ENCODE results near the gene YEATS4. TPM values are rescaled to one million over a fixed set of nuclear protein-coding genes. Genes with fewer than 3 reads are reported as not detected.

Gene YEATS4
- total and polyA plus RNA-seq, 2 experiments from 2014 or later = 64.7 to 90.5 TPM

DNA sequence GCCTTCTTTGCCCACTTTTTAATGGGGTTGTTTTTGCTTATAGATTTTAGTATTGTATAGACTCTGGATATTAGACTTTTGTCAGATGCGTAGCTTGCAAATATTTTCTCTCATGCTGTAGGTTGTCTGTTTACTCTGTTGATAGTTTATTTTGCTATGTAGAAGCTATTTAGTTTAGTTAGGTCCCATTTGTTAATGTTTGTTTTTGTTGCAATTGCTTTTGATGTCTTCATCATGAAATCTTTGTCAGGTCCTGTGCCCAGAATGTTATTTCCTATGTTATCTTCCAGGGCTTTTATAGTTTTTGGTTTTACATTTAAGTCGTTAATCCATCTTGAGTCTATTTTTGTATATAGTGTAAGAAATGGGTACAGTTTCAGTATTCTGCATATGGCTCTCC is 41.3 kb upstream of the YEATS4 start:
- H3K9me2 ChIP-seq (ENCODE audit: insufficient read depth) = peaks cover 12% of the 10 kb centered on the region; the same call in 1 of the 2 replicates
- H3K4me3 ChIP-seq = no peak overlapping the region
- H3K4me1 Mint-ChIP-seq = peaks cover 13% of the 10 kb centered on the region
- no peak overlapping the region for H3K4me2 ChIP-seq
- H3K27ac Mint-ChIP-seq = no peak overlapping the region
- ATAC-seq (no peak), DNase-seq (ENCODE audit: low spot score) (no peak)
- H3K4me1 ChIP-seq (ENCODE audit: insufficient read depth) = no peaks in the 10 kb centered on the region
- H3K27me3 ChIP-seq (ENCODE audit: insufficient read depth) = no peaks in the 10 kb centered on the region
- H3K9me3 Mint-ChIP-seq = peaks cover 50% of the 10 kb centered on the region
- H3K27me3 Mint-ChIP-seq (ENCODE audit: insufficient read depth, low read depth, poor library complexity) = peaks cover 2% of the 10 kb centered on the region
- H3K36me3 ChIP-seq (ENCODE audit: insufficient read depth) = peaks cover 3% of the 10 kb centered on the region; the same call in 1 of the 2 replicates
- H2AFZ ChIP-seq = no peak overlapping the region
- peaks cover 34% of the 10 kb centered on the region for H3K36me3 Mint-ChIP-seq (ENCODE audit: low read depth)
- H3K27ac ChIP-seq (ENCODE audit: low read depth) = no peak overlapping the region
- no peaks in the 10 kb centered on the region for H4K20me1 ChIP-seq (replicated peaks; ENCODE audit: insufficient read depth)
- no peaks in the 10 kb centered on the region for H3K79me2 ChIP-seq (replicated peaks; ENCODE audit: insufficient read depth)
- no peaks in the 10 kb centered on the region for H3F3A ChIP-seq (replicated peaks; ENCODE audit: low read depth)
- TF ChIP-seq CREB1 (CRISPR knock-in tag; IDR thresholded peaks at IDR 0.05; ENCODE audit: low read depth) (no peak), POLR2AphosphoS5 (IDR thresholded peaks at IDR 0.05; ENCODE audit: low read depth) (no peak), ZNF331 (CRISPR knock-in tag; IDR thresholded peaks at IDR 0.05; ENCODE audit: low read depth) (no peak), ETS1 (IDR thresholded peaks at IDR 0.05) (no peak), STAT1 (IDR thresholded peaks at IDR 0.05; ENCODE audit: unreplicated experiment) (no peak), JUNB (IDR thresholded peaks at IDR 0.05; ENCODE audit: unreplicated experiment) (no peak), ZNF114 (CRISPR knock-in tag; IDR thresholded peaks at IDR 0.05) (no peak)
- TF ChIP-seq, protein P1, sequence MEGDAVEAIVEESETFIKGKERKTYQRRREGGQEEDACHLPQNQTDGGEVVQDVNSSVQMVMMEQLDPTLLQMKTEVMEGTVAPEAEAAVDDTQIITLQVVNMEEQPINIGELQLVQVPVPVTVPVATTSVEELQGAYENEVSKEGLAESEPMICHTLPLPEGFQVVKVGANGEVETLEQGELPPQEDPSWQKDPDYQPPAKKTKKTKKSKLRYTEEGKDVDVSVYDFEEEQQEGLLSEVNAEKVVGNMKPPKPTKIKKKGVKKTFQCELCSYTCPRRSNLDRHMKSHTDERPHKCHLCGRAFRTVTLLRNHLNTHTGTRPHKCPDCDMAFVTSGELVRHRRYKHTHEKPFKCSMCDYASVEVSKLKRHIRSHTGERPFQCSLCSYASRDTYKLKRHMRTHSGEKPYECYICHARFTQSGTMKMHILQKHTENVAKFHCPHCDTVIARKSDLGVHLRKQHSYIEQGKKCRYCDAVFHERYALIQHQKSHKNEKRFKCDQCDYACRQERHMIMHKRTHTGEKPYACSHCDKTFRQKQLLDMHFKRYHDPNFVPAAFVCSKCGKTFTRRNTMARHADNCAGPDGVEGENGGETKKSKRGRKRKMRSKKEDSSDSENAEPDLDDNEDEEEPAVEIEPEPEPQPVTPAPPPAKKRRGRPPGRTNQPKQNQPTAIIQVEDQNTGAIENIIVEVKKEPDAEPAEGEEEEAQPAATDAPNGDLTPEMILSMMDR (conservative IDR thresholded peaks at IDR 0.05; ENCODE audit: low read depth in 2 of 2) = no peak
- no peak overlapping the region for H3K4me3 Mint-ChIP-seq

DNA sequence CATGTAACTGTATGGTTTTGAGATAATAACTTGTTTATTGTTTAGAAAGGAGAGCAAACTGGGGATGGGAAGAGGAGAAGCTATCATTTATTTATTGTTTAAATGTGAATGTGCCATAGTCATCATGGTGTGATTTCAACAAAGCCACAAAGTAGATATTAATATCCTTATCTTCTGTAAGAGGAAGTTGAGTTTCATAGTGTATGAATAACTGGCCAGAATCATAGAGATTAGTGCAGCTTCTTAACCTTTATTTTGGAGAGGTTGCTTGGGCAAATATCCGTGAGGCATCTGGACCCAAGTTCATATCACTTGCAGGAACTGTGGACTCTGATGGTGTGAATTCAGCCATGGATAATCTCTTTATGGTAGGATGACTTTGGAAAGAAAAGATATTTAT is 38.2 kb upstream of the YEATS4 start:
- H3K27ac ChIP-seq (ENCODE audit: low read depth) = no peak overlapping the region
- no peak overlapping the region for H3K4me3 Mint-ChIP-seq
- H3K36me3 ChIP-seq (ENCODE audit: insufficient read depth) = no peaks in the 10 kb centered on the region; the same call in 1 of the 2 replicates
- H3K4me2 ChIP-seq = no peak overlapping the region
- ATAC-seq (no peak), DNase-seq (ENCODE audit: low spot score) (no peak)
- H3K9me3 Mint-ChIP-seq = peaks cover 31% of the 10 kb centered on the region
- H3K4me3 ChIP-seq = no peak overlapping the region
- no peak overlapping the region for H3K27ac Mint-ChIP-seq
- H4K20me1 ChIP-seq (replicated peaks; ENCODE audit: insufficient read depth) = no peaks in the 10 kb centered on the region
- H3K4me1 Mint-ChIP-seq = peaks cover 17% of the 10 kb centered on the region
- peaks cover 23% of the 10 kb centered on the region for H3K36me3 Mint-ChIP-seq (ENCODE audit: low read depth)
- no peaks in the 10 kb centered on the region for H3K4me1 ChIP-seq (ENCODE audit: insufficient read depth)
- H3K9me2 ChIP-seq (ENCODE audit: insufficient read depth) = peaks cover 7% of the 10 kb centered on the region; the same call in 1 of the 2 replicates
- H3K27me3 Mint-ChIP-seq (ENCODE audit: insufficient read depth, low read depth, poor library complexity) = no peaks in the 10 kb centered on the region
- no peak overlapping the region for H2AFZ ChIP-seq
- no peaks in the 10 kb centered on the region for H3F3A ChIP-seq (replicated peaks; ENCODE audit: low read depth)
- H3K27me3 ChIP-seq (ENCODE audit: insufficient read depth) = no peaks in the 10 kb centered on the region
- no peaks in the 10 kb centered on the region for H3K79me2 ChIP-seq (replicated peaks; ENCODE audit: insufficient read depth)
- no peak for TF ChIP-seq REST (IDR thresholded peaks at IDR 0.05; ENCODE audit: unreplicated experiment)
- TF ChIP-seq JUNB (IDR thresholded peaks at IDR 0.05; ENCODE audit: unreplicated experiment) = no peak
- no peak for TF ChIP-seq POLR2AphosphoS5 (IDR thresholded peaks at IDR 0.05; ENCODE audit: low read depth)
- TF ChIP-seq EZH2 (IDR thresholded peaks at IDR 0.05; ENCODE audit: low read depth, unreplicated experiment) = no peak
- no peak for TF ChIP-seq ETS1 (IDR thresholded peaks at IDR 0.05)
- TF ChIP-seq, protein P1 (conservative IDR thresholded peaks at IDR 0.05; ENCODE audit: low read depth in 2 of 2) = no peak
